Naive thymus-derived CD4-positive, alpha-beta T cell (primary cell): ENCODE results near the gene CHCHD6. TPM values are rescaled to one million over a fixed set of nuclear protein-coding genes. Genes with fewer than 3 reads are reported as not detected.
A peak's percentile ranks its signal among the peaks of the same experiment; 100 is the strongest.

Experiments
- ATAC-seq: fragments of 150-1000 bp; cut with Tn5 transposase; 2 replicates; pipeline ENCODE4 v1.10.0; 2021; ENCODE audit warnings: mild to moderate bottlenecking, moderate library complexity
- CTCF ChIA-PET: fragments of 350-600 bp; sonication (Branson Sonifier 250); formaldehyde crosslinking; loops from one replicate; lab custom pipeline; 2021; ENCODE audit warnings: antibody characterized with exemption; lab: Charles Lee
- POLR2A ChIA-PET: fragments of 350-600 bp; sonication (Branson Sonifier 250); formaldehyde crosslinking; loops from one replicate; lab custom pipeline; 2021; ENCODE audit warnings: antibody characterized with exemption, inconsistent platforms; lab: Charles Lee
- DNase-seq, 9 donors: peaks; one replicate each; pipeline versions ENCODE4 v3.0.0 to v3.0.0-alpha.2; 2020 to 2022; ENCODE audit warnings: mixed read lengths in 1 of 9
- H3K27ac ChIP-seq: one replicate; pipeline ENCODE4 v1.7.0; 2013; ENCODE audit warnings: mild to moderate bottlenecking, low read depth, low read length, moderate library complexity
- H3K27me3 ChIP-seq, 2 donors: one replicate each; pipeline ENCODE4 v1.7.0; 2013; ENCODE audit warnings: low read length in 2 of 2, mild to moderate bottlenecking in 2 of 2, moderate library complexity in 2 of 2; ENCODE audit not compliant: control insufficient read depth in 2 of 2, insufficient read depth in 2 of 2
- H3K36me3 ChIP-seq, 3 experiments: 1 replicate in 2 of 3; 2 replicates in 1 of 3; pipeline ENCODE4 v1.7.0; 2013; ENCODE audit warnings: low read length in 3 of 3, mild to moderate bottlenecking in 3 of 3, moderate library complexity in 1 of 3; ENCODE audit not compliant: insufficient read depth in 3 of 3, control insufficient read depth in 2 of 3
- H3K4me1 ChIP-seq, 2 donors: one replicate each; pipeline ENCODE4 v1.7.0; 2013; ENCODE audit warnings: low read length in 2 of 2, mild to moderate bottlenecking in 2 of 2, moderate library complexity in 1 of 2; ENCODE audit not compliant: control insufficient read depth in 2 of 2, insufficient read depth in 2 of 2
- H3K4me3 ChIP-seq: 2 replicates; pipeline ENCODE4 v1.7.0; 2013; ENCODE audit warnings: mild to moderate bottlenecking, low read length
- H3K9me3 ChIP-seq, 3 experiments: 1 replicate in 2 of 3; 2 replicates in 1 of 3; pipeline ENCODE4 v1.7.0; 2013; ENCODE audit warnings: low read length in 3 of 3; ENCODE audit not compliant: control insufficient read depth in 2 of 3
- H3K27ac Mint-ChIP-seq, 9 donors: one replicate each; pipeline ENCODE4 v1.8.0; 2020 to 2022; ENCODE audit warnings: mixed read lengths in 9 of 9, mild to moderate bottlenecking in 8 of 9, moderate library complexity in 5 of 9, inconsistent platforms in 2 of 9
- H3K27me3 Mint-ChIP-seq, 5 donors: one replicate each; pipeline ENCODE4 v1.8.0; 2021 to 2022; ENCODE audit warnings: mixed read lengths in 5 of 5, mild to moderate bottlenecking in 1 of 5
- H3K36me3 Mint-ChIP-seq, 5 donors: one replicate each; pipeline ENCODE4 v1.8.0; 2020 to 2022; ENCODE audit warnings: mixed read lengths in 5 of 5, mild to moderate bottlenecking in 3 of 5, inconsistent platforms in 1 of 5
- H3K4me1 Mint-ChIP-seq, 7 donors: one replicate each; pipeline ENCODE4 v1.8.0; 2020 to 2022; ENCODE audit warnings: mixed read lengths in 7 of 7, mild to moderate bottlenecking in 3 of 7, inconsistent platforms in 1 of 7
- H3K4me3 Mint-ChIP-seq, 10 donors: one replicate each; pipeline ENCODE4 v1.8.0; 2020 to 2022; ENCODE audit warnings: mild to moderate bottlenecking in 10 of 10, mixed read lengths in 10 of 10, moderate library complexity in 6 of 10, inconsistent platforms in 2 of 10
- H3K9me3 Mint-ChIP-seq, 11 donors: one replicate each; pipeline ENCODE4 v1.8.0; 2020 to 2022; ENCODE audit warnings: mixed read lengths in 11 of 11, mild to moderate bottlenecking in 4 of 11, inconsistent platforms in 1 of 11, moderate library complexity in 1 of 11
- intact Hi-C, 2 donors: fragments of 100-400 bp; cut with micrococcal nuclease; formaldehyde crosslinking; loops; one replicate each; pipeline ENCODE4 v1.15.1; 2023
- polyA plus RNA-seq, 2 donors: library from polyadenylated mRNA; unstranded; fragments of 300-500 nt; fragmentation: Illumina TruSeq; gene quantifications; one replicate each; pipeline ENCODE4 v1.2.3, GENCODE V29; 2021
- total RNA-seq, 6 experiments: library from RNA in 5 of 6; stranded (reverse) in 5 of 6; gene quantifications; 1 replicate in 5 of 6; 2 replicates in 1 of 6; pipeline ENCODE4 v1.2.3 and lab custom pipeline; 2021 to 2026

Gene CHCHD6
- total and polyA plus RNA-seq, 7 experiments from 2014 or later: 5.4 to 15.1 (median 11.0) TPM

- Histone ChIP-seq H3K36me3 (no peaks in the 10 kb centered on the region), H3K4me1 (no peaks in the 10 kb centered on the region), H3K27me3 (no peaks in the 10 kb centered on the region), H3K27ac (no peak overlapping the region), H3K9me3 (no peaks in the 10 kb centered on the region), H3K4me3 (no peak overlapping the region)
- POLR2A ChIA-PET: no interaction called here
- Mint-ChIP-seq H3K9me3 (no peaks in the 10 kb centered on the region), H3K4me1 (peaks cover 0 to 46% (median 24%) of the 10 kb centered on the region in 7 donors), H3K27ac (no peak overlapping the region), H3K36me3 (peaks cover 0 to 9% (median 3%) of the 10 kb centered on the region in 5 donors), H3K4me3 (no peak overlapping the region), H3K27me3 (no peaks in the 10 kb centered on the region)
- no peak for DNase-seq
- ATAC-seq: no peak
- CTCF ChIA-PET: no interaction called here
- intact Hi-C loops: no loop called here
Measured at GRCh38 chr3:126715432-126715831, 11.4 kb downstream of the CHCHD6 start.

- no peaks in the 10 kb centered on the region for H3K9me3 Mint-ChIP-seq
- no peak overlapping the region for H3K4me3 Mint-ChIP-seq
- peaks cover 0 to 9% (median 3%) of the 10 kb centered on the region in 5 donors for H3K36me3 Mint-ChIP-seq
- ATAC-seq (no peak), DNase-seq (no peak)
- H3K36me3 ChIP-seq: no peaks in the 10 kb centered on the region
- POLR2A ChIA-PET: no interaction called here
- CTCF ChIA-PET: no interaction called here
- H3K4me3 ChIP-seq: no peak overlapping the region
- intact Hi-C loops: no loop called here
- no peaks in the 10 kb centered on the region for H3K27me3 ChIP-seq
- no peaks in the 10 kb centered on the region for H3K27me3 Mint-ChIP-seq
- peaks cover 0 to 44% (median 21%) of the 10 kb centered on the region in 7 donors for H3K4me1 Mint-ChIP-seq
- H3K27ac ChIP-seq: no peak overlapping the region
- no peaks in the 10 kb centered on the region for H3K9me3 ChIP-seq
- H3K27ac Mint-ChIP-seq: peak overlapping the region in 1 of 9 donors; percentile 51
- no peaks in the 10 kb centered on the region for H3K4me1 ChIP-seq
Measured at GRCh38 chr3:126716057-126716456, 12.0 kb downstream of the CHCHD6 start.

GRCh38 chr3:126718561-126719445, 14.8 kb downstream of the CHCHD6 start:
- H3K4me1 Mint-ChIP-seq: peaks cover 0 to 34% (median 18%) of the 10 kb centered on the region in 7 donors
- ChIA-PET POLR2A (no interaction called here), CTCF (no interaction called here)
- no peak overlapping the region for H3K27ac ChIP-seq
- peaks cover 0 to under 1% (median 0%) of the 10 kb centered on the region in 11 donors for H3K9me3 Mint-ChIP-seq
- no peaks in the 10 kb centered on the region for H3K27me3 Mint-ChIP-seq
- H3K9me3 ChIP-seq: no peaks in the 10 kb centered on the region
- DNase-seq (no peak), ATAC-seq (no peak)
- no peak overlapping the region for H3K27ac Mint-ChIP-seq
- H3K4me3 Mint-ChIP-seq: no peak overlapping the region
- no peaks in the 10 kb centered on the region for H3K36me3 ChIP-seq
- H3K4me3 ChIP-seq: no peak overlapping the region
- intact Hi-C loops: no loop called here
- no peaks in the 10 kb centered on the region for H3K4me1 ChIP-seq
- no peaks in the 10 kb centered on the region for H3K27me3 ChIP-seq
- H3K36me3 Mint-ChIP-seq: peaks cover 0 to 17% (median 7%) of the 10 kb centered on the region in 5 donors

GRCh38 chr3:126720596-126720995, 16.6 kb downstream of the CHCHD6 start:
- H3K36me3 Mint-ChIP-seq: peaks cover 0 to 31% (median 17%) of the 10 kb centered on the region in 5 donors
- H3K27ac Mint-ChIP-seq: no peak overlapping the region
- no peaks in the 10 kb centered on the region for H3K36me3 ChIP-seq
- no peak for ATAC-seq
- intact Hi-C loops: no loop called here
- no peaks in the 10 kb centered on the region for H3K27me3 ChIP-seq
- H3K4me3 ChIP-seq: no peak overlapping the region
- no peaks in the 10 kb centered on the region for H3K27me3 Mint-ChIP-seq
- H3K9me3 Mint-ChIP-seq: peaks cover 0 to 10% (median 0%) of the 10 kb centered on the region in 11 donors
- H3K27ac ChIP-seq: no peak overlapping the region
- peaks cover 0 to 26% (median 14%) of the 10 kb centered on the region in 7 donors for H3K4me1 Mint-ChIP-seq
- no peak for DNase-seq
- H3K4me3 Mint-ChIP-seq: no peak overlapping the region
- CTCF ChIA-PET: no interaction called here
- no peaks in the 10 kb centered on the region for H3K9me3 ChIP-seq
- no peaks in the 10 kb centered on the region for H3K4me1 ChIP-seq
- POLR2A ChIA-PET: no interaction called here

- DNase-seq (no peak), ATAC-seq (no peak)
- Mint-ChIP-seq H3K36me3 (peaks cover 0 to 33% (median 23%) of the 10 kb centered on the region in 5 donors), H3K27me3 (no peaks in the 10 kb centered on the region), H3K4me1 (peaks cover 0 to 20% (median 13%) of the 10 kb centered on the region in 7 donors), H3K27ac (no peak overlapping the region), H3K9me3 (peaks cover 0 to 10% (median 0%) of the 10 kb centered on the region in 11 donors), H3K4me3 (no peak overlapping the region)
- no peaks in the 10 kb centered on the region for H3K4me1 ChIP-seq
- ChIA-PET CTCF (no interaction called here), POLR2A (no interaction called here)
- no peaks in the 10 kb centered on the region for H3K27me3 ChIP-seq
- intact Hi-C loops: no loop called here
- no peak overlapping the region for H3K4me3 ChIP-seq
- no peak overlapping the region for H3K27ac ChIP-seq
- H3K36me3 ChIP-seq: no peaks in the 10 kb centered on the region
- no peaks in the 10 kb centered on the region for H3K9me3 ChIP-seq
Measured at GRCh38 chr3:126721246-126721645, 17.2 kb downstream of the CHCHD6 start.

- Histone ChIP-seq H3K27me3 (no peaks in the 10 kb centered on the region), H3K36me3 (peaks cover 0 to 16% (median 0%) of the 10 kb centered on the region in 3 experiments), H3K4me1 (no peaks in the 10 kb centered on the region), H3K4me3 (no peak overlapping the region), H3K9me3 (no peaks in the 10 kb centered on the region), H3K27ac (no peak overlapping the region)
- CTCF ChIA-PET: no interaction called here
- Mint-ChIP-seq H3K4me1 (peaks cover 0 to 9% (median 7%) of the 10 kb centered on the region in 7 donors), H3K4me3 (no peak overlapping the region), H3K27me3 (no peaks in the 10 kb centered on the region), H3K9me3 (peaks cover 0 to 10% (median 0%) of the 10 kb centered on the region in 11 donors), H3K36me3 (peaks cover 0 to 47% (median 37%) of the 10 kb centered on the region in 5 donors), H3K27ac (no peak overlapping the region)
- DNase-seq (no peak), ATAC-seq (no peak)
- POLR2A ChIA-PET: no interaction called here
- intact Hi-C loops: no loop called here
Measured at GRCh38 chr3:126723237-126723636, 19.2 kb downstream of the CHCHD6 start.
